Measurements from ENCODE around the gene ISG20L2. TPM values are rescaled to one million over a fixed set of nuclear protein-coding genes. Genes with fewer than 3 reads are reported as not detected.

The ISG20L2 gene
- total and polyA plus RNA-seq, 3 donors from 2014 or later, result 60.9 to 223 (median 150) TPM

DNA sequence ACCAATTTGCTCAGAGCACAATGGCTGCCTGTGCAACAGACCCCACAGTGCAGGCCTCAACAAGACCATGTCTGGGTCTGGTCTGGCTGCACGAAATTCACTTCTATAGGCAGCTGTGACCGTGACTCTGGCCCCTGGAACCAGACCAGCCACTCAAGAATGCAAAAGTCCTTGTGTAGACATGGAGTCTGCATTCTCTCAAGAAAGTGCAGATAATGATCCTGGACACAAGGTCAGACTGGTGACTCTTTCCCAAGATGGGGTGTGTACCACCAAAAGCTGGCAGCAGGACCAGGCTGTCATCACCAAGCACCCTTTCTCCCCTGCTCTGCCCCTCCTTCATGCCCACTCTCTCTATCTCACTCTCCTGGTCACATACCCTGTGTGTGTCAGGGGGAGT lies 7.4 kb downstream of the ISG20L2 start:
- H3K27me3 ChIP-seq, result no peaks in the 10 kb centered on the region
- WGBS, 2 donors, result 38 to 80% methylated on average over 1 to 2 of the region's 2 CpGs
- DNase-seq, result no peak
- no peak overlapping the region for H3K27ac ChIP-seq
- intact Hi-C loops (cut with DNase I; ENCODE audit: low total_unique reads), result no loop called here
- H3K9me3 ChIP-seq, result no peaks in the 10 kb centered on the region
- peaks cover 20% of the 10 kb centered on the region for H3K4me1 ChIP-seq
- H3K36me3 ChIP-seq (ENCODE audit: low read depth, missing control alignments), result no peaks in the 10 kb centered on the region
- H3K4me3 ChIP-seq, result no peak overlapping the region
- TF ChIP-seq POLR2A (IDR thresholded peaks at IDR 0.05), result no peak
- TF ChIP-seq, protein P1, sequence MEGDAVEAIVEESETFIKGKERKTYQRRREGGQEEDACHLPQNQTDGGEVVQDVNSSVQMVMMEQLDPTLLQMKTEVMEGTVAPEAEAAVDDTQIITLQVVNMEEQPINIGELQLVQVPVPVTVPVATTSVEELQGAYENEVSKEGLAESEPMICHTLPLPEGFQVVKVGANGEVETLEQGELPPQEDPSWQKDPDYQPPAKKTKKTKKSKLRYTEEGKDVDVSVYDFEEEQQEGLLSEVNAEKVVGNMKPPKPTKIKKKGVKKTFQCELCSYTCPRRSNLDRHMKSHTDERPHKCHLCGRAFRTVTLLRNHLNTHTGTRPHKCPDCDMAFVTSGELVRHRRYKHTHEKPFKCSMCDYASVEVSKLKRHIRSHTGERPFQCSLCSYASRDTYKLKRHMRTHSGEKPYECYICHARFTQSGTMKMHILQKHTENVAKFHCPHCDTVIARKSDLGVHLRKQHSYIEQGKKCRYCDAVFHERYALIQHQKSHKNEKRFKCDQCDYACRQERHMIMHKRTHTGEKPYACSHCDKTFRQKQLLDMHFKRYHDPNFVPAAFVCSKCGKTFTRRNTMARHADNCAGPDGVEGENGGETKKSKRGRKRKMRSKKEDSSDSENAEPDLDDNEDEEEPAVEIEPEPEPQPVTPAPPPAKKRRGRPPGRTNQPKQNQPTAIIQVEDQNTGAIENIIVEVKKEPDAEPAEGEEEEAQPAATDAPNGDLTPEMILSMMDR (IDR thresholded peaks at IDR 0.05), result no peak

DNA sequence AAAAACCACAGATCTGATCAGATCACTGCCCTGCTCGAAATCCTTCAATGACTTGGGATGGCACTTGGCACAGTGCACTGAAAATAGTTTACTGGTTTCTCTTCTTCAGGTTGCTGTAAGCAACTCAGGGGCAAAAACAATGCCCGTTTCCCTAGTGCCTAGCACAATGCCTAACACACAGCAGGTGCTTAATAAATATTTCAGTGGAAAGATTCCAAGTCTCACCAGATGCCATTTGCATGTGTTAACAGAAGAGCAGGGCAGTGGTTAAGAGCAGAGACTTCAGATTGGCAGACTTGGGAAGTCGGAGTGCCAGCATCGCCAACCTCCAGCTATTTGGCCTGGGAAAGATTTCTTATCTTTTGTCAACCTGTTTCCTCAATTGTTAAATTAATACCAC lies 11.2 kb downstream of the ISG20L2 start:
- Histone ChIP-seq H3K36me3 (ENCODE audit: low read depth, missing control alignments) (no peaks in the 10 kb centered on the region), H3K27ac (no peak overlapping the region), H3K27me3 (no peaks in the 10 kb centered on the region), H3K4me3 (no peak overlapping the region), H3K4me1 (no peaks in the 10 kb centered on the region), H3K9me3 (no peaks in the 10 kb centered on the region)
- intact Hi-C loops (cut with DNase I; ENCODE audit: low total_unique reads), result no loop called here
- no peak for DNase-seq
- 90 to 97% methylated on average over 4 of the region's 4 CpGs for WGBS, 2 donors
- TF ChIP-seq POLR2A (IDR thresholded peaks at IDR 0.05), result no peak
- TF ChIP-seq, protein P1 (IDR thresholded peaks at IDR 0.05), result no peak

DNA sequence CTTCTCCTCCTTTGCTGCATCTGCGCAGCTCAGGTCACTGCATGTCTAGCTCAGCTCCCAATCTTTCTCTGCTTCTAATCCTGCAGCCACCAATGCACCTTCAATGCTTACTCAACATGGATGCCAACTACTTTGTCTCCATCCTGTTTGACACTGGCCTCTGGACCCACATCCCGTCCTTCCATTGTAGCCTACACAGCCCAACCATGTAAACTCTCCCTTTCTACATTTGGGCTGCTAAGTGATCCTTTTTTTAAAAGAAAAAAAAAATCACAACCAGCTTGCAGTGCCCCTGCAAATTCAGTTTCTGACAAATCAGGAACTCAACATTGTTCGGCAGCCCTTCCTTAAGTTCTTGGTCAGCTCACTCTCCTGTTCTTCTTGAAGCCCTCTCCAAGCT lies 13.7 kb downstream of the ISG20L2 start:
- H3K9me3 ChIP-seq, result no peaks in the 10 kb centered on the region
- H3K27me3 ChIP-seq, result no peaks in the 10 kb centered on the region
- H3K36me3 ChIP-seq (ENCODE audit: low read depth, missing control alignments), result no peaks in the 10 kb centered on the region
- no peak overlapping the region for H3K27ac ChIP-seq
- TF ChIP-seq, protein P1 (IDR thresholded peaks at IDR 0.05), result no peak
- TF ChIP-seq POLR2A (IDR thresholded peaks at IDR 0.05), result no peak
- intact Hi-C loops (cut with DNase I; ENCODE audit: low total_unique reads), result no loop called here
- 75 to 84% methylated on average over 3 of the region's 3 CpGs for WGBS, 2 donors
- H3K4me3 ChIP-seq, result no peak overlapping the region
- no peak for DNase-seq
- H3K4me1 ChIP-seq, result no peaks in the 10 kb centered on the region

DNA sequence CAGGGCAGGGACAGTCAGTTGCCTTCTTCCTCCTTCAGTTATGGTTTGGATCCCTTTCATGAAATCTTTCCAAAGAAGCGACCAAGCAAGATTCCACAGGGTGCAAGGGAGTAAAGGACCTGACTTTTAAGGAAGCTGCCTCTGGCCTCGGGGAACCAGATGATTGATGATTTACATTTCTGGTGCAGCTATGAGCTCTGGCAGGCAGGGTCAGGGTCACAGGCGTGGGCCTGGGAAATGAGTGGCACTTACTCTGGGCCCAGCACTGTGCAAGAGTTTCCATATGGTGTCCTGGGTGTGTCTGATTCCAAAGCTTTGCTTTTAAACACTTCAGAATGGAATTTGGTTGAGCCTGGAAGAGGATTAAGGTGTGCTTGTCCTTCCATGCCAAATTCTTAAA lies 15.9 kb downstream of the ISG20L2 start:
- no peaks in the 10 kb centered on the region for H3K36me3 ChIP-seq (ENCODE audit: low read depth, missing control alignments)
- no peaks in the 10 kb centered on the region for H3K9me3 ChIP-seq
- WGBS, 2 donors, result 70 to 86% methylated on average over 3 of the region's 3 CpGs
- no peak overlapping the region for H3K27ac ChIP-seq
- DNase-seq, result no peak
- no peaks in the 10 kb centered on the region for H3K4me1 ChIP-seq
- no peak overlapping the region for H3K4me3 ChIP-seq
- TF ChIP-seq, protein P1 (IDR thresholded peaks at IDR 0.05), result no peak
- no peak for TF ChIP-seq POLR2A (IDR thresholded peaks at IDR 0.05)
- intact Hi-C loops (cut with DNase I; ENCODE audit: low total_unique reads), result no loop called here
- H3K27me3 ChIP-seq, result no peaks in the 10 kb centered on the region

DNA sequence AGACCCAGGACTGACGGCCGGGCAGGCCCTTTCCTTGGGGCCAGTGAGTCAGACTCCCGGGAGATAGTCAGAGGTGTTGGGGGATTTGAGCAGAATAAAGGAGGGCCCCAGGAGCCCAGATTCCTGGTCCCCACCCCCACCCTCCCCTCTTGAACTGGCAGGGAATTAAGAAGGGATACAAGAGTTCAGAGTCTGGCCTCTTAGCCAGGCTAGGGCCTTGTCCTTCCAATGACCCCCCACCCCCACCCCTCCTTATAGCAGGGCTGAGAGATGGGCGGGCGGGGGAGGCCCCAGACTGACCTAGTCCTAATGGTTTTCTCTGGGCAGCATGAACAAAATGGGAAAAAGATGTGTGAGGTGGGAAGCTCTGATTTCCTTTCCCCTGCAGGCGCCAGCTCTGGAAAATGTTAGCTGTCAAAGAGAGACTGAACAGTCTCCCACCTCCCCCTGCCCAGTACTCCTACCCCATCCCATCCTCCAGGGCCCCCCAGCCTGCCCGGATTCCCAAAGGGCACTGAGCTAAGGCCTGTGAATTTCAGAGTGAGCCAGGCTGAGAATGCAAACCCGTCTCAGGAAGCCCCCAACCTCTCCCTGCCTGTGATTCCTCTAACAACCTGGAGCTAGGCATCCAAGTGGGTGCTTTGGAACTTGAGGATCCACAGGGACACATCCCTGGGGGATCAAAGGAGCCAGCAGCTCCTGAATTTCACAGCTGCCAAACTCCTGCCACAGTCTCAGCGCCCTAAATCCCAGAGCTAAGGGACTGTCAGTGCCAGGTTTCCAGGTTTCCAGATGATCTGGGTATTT lies 17.4 kb downstream of the ISG20L2 start:
- Histone ChIP-seq H3K27ac (no peak overlapping the region), H3K4me3 (no peak overlapping the region), H3K36me3 (ENCODE audit: low read depth, missing control alignments) (no peaks in the 10 kb centered on the region), H3K4me1 (peaks cover 14% of the 10 kb centered on the region), H3K9me3 (no peaks in the 10 kb centered on the region), H3K27me3 (no peaks in the 10 kb centered on the region)
- intact Hi-C loops (cut with DNase I; ENCODE audit: low total_unique reads), result no loop called here
- no peak for DNase-seq
- WGBS, 2 donors, result 72 to 83% methylated on average over 6 to 9 of the region's 9 CpGs
- TF ChIP-seq POLR2A (IDR thresholded peaks at IDR 0.05), result no peak
- TF ChIP-seq, protein P1 (IDR thresholded peaks at IDR 0.05), result no peak
